Left lung (tissue), 10 donors: Measurements from ENCODE around the gene WASHC4. TPM values are rescaled to one million over a fixed set of nuclear protein-coding genes. Genes with fewer than 3 reads are reported as not detected.

ENCODE experiments used
- ATAC-seq: fragments of 200-7000 bp; cut with Tn5 transposase; one replicate; pipeline ENCODE4 v1.9.1; 2020; ENCODE audit warnings: moderate library complexity
- DNase-seq, 4 donors: peaks; one replicate each; pipeline ENCODE4 v3.0.0-alpha.2; 2013 to 2020
- H3K27ac ChIP-seq, 2 donors: fragments of 200-600 bp; sonication (generic) in 1 of 2; one replicate each; pipeline versions ENCODE4 v1.5.0 to v1.8.0; 2020 to 2021
- H3K27me3 ChIP-seq, 2 donors: fragments of 200-600 bp; sonication (generic) in 1 of 2; one replicate each; pipeline versions ENCODE4 v1.5.0 to v1.8.0; 2020 to 2021
- H3K36me3 ChIP-seq, 2 donors: fragments of 200-600 bp; sonication (generic) in 1 of 2; one replicate each; pipeline versions ENCODE4 v1.5.0 to v1.8.0; 2020 to 2021
- H3K4me1 ChIP-seq, 2 donors: fragments of 200-600 bp; one replicate each; pipeline ENCODE4 v1.8.0; 2021
- H3K4me3 ChIP-seq, 2 donors: fragments of 200-600 bp; sonication (generic) in 1 of 2; one replicate each; pipeline versions ENCODE4 v1.5.0 to v1.8.0; 2020 to 2021; ENCODE audit warnings: mild to moderate bottlenecking in 1 of 2
- H3K9me3 ChIP-seq, 2 donors: fragments of 200-600 bp; sonication (generic) in 1 of 2; one replicate each; pipeline versions ENCODE4 v1.5.0 to v1.8.0; 2020 to 2021
- CTCF ChIP-seq, 2 donors: fragments of 200-600 bp; sonication (generic) in 1 of 2; IDR thresholded peaks; one replicate each; pipeline versions ENCODE4 v1.5.0 to v1.8.0; 2021; ENCODE audit warnings: antibody characterized with exemption in 2 of 2
- intact Hi-C, 2 donors: fragments of 100-400 bp; cut with DNase I; formaldehyde crosslinking; loops; one replicate each; pipeline versions ENCODE4 v1.11.2 to v1.14.2; 2022
- polyA plus RNA-seq, 6 donors: library from polyadenylated mRNA; unstranded; fragments of 120-200 nt; gene quantifications; one replicate each; pipeline ENCODE4 v1.2.1, GENCODE V29; 2013; ENCODE audit not compliant: insufficient read length in 6 of 6
- total RNA-seq, 2 donors: library from RNA; stranded (reverse); fragmentation: NEBNext Ultra II Directional; extraction: Animal tissue kit (Norgen Biotek cat#: 25700); gene quantifications; one replicate each; pipeline ENCODE4 v1.2.1, GENCODE V29; 2021
- donor health status: DM: no; HTN: yes; CAD: no.
- donor health status: DM: no; HTN: no; CAD: no.

WASHC4 gene
- total and polyA plus RNA-seq, 8 donors = 52.1 to 96.9 (median 73.6) TPM

- intact Hi-C loops = no loop called here
- Histone ChIP-seq H3K4me3 (no peak overlapping the region), H3K9me3 (no peaks in the 10 kb centered on the region), H3K4me1 (no peaks in the 10 kb centered on the region), H3K36me3 (peaks cover 6 to 93% of the 10 kb centered on the region in 2 donors), H3K27me3 (no peaks in the 10 kb centered on the region), H3K27ac (no peak overlapping the region)
- no peak for ATAC-seq
- TF ChIP-seq CTCF (IDR thresholded peaks at IDR 0.05) = no peak
- no peak for DNase-seq
Observed at GRCh38 chr12:105189293-105189692, 81.8 kb downstream of the WASHC4 start.

GRCh38 chr12:105190530-105190929 is 83.0 kb downstream of the WASHC4 start:
- Histone ChIP-seq H3K9me3 (no peaks in the 10 kb centered on the region), H3K27me3 (no peaks in the 10 kb centered on the region), H3K4me1 (no peaks in the 10 kb centered on the region), H3K27ac (no peak overlapping the region), H3K4me3 (no peak overlapping the region), H3K36me3 (peaks cover 6 to 93% of the 10 kb centered on the region in 2 donors)
- intact Hi-C loops = no loop called here
- DNase-seq (no peak), ATAC-seq (no peak)
- TF ChIP-seq CTCF (IDR thresholded peaks at IDR 0.05) = no peak

- Histone ChIP-seq H3K27ac (no peak overlapping the region), H3K27me3 (no peaks in the 10 kb centered on the region), H3K4me3 (no peak overlapping the region), H3K36me3 (peaks cover 6 to 100% of the 10 kb centered on the region in 2 donors), H3K4me1 (no peaks in the 10 kb centered on the region), H3K9me3 (no peaks in the 10 kb centered on the region)
- no peak for ATAC-seq
- intact Hi-C loops = no loop called here
- no peak for DNase-seq
- TF ChIP-seq CTCF (IDR thresholded peaks at IDR 0.05) = no peak
Observed at GRCh38 chr12:105192624-105193225, 85.2 kb downstream of the WASHC4 start.

- Histone ChIP-seq H3K4me3 (no peak overlapping the region), H3K36me3 (peaks cover 0 to 99% of the 10 kb centered on the region in 2 donors), H3K9me3 (no peaks in the 10 kb centered on the region), H3K27ac (no peak overlapping the region), H3K4me1 (no peaks in the 10 kb centered on the region), H3K27me3 (no peaks in the 10 kb centered on the region)
- intact Hi-C loops = no loop called here
- ATAC-seq (no peak), DNase-seq (no peak)
- no peak for TF ChIP-seq CTCF (IDR thresholded peaks at IDR 0.05)
Observed at GRCh38 chr12:105194947-105195346, 87.4 kb downstream of the WASHC4 start.

- H3K36me3 ChIP-seq = peaks cover 0 to 97% of the 10 kb centered on the region in 2 donors
- DNase-seq = no peak
- no peak overlapping the region for H3K27ac ChIP-seq
- H3K27me3 ChIP-seq = no peaks in the 10 kb centered on the region
- no peaks in the 10 kb centered on the region for H3K9me3 ChIP-seq
- no peak for TF ChIP-seq CTCF (IDR thresholded peaks at IDR 0.05)
- no peaks in the 10 kb centered on the region for H3K4me1 ChIP-seq
- ATAC-seq = no peak
- intact Hi-C loops = no loop called here
- H3K4me3 ChIP-seq = no peak overlapping the region
Observed at GRCh38 chr12:105196090-105196489, 88.6 kb downstream of the WASHC4 start.
